Pulmonary artery endothelial cell (primary cell): ENCODE results near the gene FOXP1. TPM values are rescaled to one million over a fixed set of nuclear protein-coding genes. Genes with fewer than 3 reads are reported as not detected.

Experiments
- DNase-seq: peaks from one replicate; pipeline ENCODE4 v3.0.0-alpha.2; 2011; ENCODE audit warnings: low read depth, low spot score
- total RNA-seq: library from RNA; depleted of rRNA; stranded (reverse); fragments of >200 nt; gene quantifications from 2 replicates; pipeline ENCODE4 v1.2.3, GENCODE V29; 2014

The FOXP1 gene
- total RNA-seq, 1 donor from 2014 or later = 48.2 TPM

GRCh38 chr3:71064956-71065763, 518.4 kb downstream of the FOXP1 start:
- no peak for DNase-seq

GRCh38 chr3:71064291-71064955, 519.1 kb downstream of the FOXP1 start:
- no peak for DNase-seq

DNA sequence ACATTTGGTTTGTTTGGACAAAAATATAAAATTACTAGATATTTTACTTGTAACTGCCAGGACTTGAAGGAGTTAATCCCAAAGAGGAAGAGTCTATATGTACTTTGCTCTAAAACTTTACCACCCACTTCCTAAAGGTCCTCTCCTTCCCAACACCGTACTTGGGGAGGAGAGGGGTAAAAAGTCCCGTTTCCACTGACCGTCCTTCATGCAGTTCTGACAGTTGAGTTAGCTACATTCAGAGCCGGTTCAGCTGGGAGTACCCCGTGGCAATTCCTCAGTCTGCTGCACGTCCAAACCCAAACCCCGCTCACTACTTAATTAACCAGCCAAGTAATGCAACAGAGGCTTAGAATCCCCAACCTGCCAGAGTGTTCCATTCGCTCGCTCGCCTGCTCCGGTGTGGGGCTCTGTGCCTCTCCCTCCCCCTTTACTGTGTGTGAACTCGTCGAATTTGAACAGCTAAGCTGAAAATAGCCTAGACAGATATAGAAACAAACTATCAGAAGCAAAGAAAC, 519.7 kb downstream of the FOXP1 start:
- no peak for DNase-seq

DNA sequence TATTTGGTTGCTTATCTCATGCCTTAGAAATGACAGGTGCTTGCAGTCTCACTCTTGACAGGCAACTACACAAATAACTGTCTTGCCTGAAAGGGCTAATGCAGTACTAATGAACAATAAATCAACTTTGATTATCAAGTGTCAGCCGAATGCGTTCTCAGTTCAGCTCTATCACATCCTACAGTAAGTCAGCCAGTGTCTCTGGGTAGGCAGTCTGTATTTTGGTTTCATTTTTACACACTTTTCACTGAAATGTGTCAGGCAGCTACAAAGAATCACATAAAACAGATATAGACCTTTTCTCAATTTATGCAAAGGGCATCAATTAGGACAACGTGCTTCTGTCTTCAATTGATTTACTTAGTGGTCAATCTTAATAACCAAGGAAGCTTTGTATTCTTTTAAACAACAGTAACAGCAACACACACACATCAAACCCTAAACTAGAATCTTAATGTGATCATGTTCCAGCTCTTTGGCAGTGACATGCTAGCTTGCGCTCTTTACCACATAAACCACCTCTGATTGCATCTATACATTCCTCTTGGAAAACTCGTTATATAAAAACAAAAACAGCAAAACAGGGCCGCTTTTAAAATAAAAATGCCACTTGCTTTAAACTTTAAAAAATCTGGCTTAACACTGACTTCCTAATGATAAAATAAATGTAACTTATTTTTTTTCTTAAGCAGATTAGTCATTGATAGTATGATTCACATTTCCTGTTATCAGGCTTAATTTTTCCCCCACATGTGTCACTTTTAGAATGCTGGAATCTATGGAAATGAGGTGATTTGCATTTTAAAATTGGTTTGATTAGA, 520.4 kb downstream of the FOXP1 start:
- no peak for DNase-seq

- DNase-seq = no peak
Observed at GRCh38 chr3:71062037-71062932, 521.2 kb downstream of the FOXP1 start.

GRCh38 chr3:71061581-71061980, 521.9 kb downstream of the FOXP1 start:
- DNase-seq = no peak

DNA sequence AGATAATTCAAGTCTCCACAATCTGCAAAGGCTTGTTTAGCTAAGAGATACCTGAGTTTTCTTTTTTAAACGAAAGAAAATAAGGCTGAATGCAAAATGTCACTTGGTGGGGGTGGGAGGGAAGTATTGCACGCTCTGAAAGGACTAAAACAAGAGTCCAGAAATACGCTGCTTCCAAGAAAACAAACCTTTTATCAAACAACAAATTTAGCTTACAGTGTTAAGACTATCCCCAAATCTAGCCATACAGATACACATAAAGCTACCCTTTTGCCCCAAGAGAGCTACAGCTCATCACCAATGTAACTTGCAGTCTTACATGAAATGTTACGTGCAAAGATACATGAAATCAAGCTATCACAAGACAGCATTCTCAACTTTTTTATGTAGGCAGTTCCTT, 522.5 kb downstream of the FOXP1 start:
- no peak for DNase-seq

- DNase-seq = no peak
Observed at GRCh38 chr3:71060536-71060935, 523.0 kb downstream of the FOXP1 start.

GRCh38 chr3:71057526-71057894, 526.0 kb downstream of the FOXP1 start:
- DNase-seq = no peak

- peak; percentile 57 for DNase-seq
Observed at GRCh38 chr3:71056327-71056726, 527.2 kb downstream of the FOXP1 start.

DNA sequence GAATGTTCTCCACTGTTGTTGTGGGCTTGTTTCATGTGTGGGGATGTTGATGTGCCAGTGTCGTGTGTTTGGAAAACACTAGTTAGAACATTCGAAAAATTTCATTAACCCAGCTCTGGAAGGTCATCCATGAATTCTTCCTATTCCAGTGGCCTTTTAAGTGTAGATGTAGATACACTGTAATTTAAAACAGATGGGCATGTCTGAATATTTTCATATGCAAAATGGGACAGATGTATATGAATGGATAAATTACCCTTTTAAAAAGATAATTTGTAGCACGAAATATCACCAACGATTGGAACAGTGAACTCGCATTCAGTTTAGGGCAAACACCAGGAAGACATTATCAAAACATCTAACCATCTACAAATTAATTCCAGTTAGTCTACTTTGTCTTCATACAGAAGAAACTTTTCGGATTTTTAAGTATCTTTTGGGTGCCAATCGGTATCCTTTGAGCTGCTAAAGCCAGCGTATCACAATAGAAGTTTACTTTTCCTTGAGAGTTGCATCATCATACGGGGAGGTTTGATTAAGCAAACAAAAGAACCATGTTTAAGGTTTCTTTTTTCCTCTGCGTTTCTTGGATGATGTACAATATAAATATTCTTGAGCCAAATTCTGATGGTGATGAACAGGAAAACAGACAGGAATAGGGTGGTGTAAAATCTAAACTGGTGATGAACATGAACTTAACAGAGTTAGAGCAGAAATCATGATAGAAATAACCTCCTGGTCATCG, 528.1 kb downstream of the FOXP1 start:
- no peak for DNase-seq

- no peak for DNase-seq
Observed at GRCh38 chr3:71054312-71054711, 529.2 kb downstream of the FOXP1 start.

DNA sequence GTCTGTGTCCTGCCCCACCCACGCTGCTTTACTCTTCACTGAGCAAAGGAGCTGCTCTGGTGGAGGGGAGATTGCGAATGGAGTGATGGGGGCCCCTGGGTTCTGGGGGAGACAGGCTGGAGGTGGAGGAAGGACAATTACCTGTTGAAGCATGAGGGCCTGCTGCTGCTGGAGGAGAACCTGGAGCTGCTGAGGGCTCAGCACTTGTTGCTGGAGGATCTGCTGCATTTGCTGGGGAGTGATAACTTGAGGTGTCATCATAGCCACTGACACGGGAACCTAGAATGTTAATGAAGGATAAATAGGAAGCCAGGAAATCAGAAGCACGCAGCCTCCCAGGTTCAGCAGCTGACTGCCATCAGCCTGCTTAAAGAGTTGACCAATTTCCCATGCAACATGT, 530.0 kb downstream of the FOXP1 start:
- DNase-seq = no peak

DNA sequence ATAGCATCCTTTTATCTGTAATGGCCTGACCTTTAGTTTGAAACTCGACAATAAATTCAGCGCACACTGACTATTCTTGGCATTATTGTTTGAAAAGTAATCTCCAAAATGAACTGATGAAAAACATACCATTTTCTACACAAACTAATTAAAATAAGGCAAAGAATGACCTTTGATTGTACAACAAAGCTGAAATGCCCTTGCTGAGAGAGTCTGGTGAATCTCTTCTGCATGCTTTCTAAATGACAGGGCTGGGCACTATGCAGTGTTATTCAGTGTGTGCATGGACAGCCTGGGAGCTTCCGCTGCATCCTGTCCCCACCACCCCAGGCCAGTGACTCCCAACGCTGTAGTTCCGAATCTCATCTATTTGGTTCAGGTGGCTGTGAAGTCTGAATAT, 530.8 kb downstream of the FOXP1 start:
- no peak for DNase-seq

DNA sequence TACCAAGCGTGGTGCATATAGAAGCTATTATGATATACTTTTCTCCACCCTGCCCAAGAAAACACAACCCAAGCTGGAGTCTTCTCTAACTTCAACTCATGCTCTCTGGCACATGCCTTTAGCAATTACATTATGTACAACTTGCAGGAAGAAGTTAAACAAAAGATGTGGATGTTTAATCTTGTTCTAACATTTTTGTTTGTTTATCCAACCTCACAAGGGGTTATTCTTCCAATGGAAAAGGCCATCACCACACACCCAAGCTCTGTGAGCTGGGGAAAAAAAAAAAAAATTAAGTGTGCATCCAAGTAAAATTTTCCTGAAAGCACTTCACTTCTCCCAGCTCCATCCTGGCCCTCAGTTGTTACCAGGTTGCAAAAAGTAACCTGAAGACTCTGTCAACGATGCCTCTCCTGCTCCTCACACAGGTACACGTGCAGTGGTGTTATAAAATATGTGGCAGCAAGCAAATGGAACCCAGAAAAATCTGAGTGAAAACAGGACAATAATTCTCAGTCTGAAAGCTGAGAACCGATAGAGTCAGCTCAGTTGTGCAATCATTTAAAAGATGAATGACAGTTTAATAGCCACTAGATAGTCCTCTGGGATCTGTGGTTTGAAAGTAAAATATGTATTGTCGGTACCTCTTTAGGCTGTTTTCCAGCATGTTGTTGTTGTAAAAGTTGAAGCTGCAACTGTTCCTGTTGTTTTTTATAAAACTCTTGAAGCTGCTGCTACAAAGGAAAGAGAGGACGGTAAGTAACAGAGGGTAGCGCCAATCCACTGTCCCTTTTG, 531.4 kb downstream of the FOXP1 start:
- no peak for DNase-seq

- DNase-seq = no peak
Observed at GRCh38 chr3:71051259-71051595, 532.3 kb downstream of the FOXP1 start.

DNA sequence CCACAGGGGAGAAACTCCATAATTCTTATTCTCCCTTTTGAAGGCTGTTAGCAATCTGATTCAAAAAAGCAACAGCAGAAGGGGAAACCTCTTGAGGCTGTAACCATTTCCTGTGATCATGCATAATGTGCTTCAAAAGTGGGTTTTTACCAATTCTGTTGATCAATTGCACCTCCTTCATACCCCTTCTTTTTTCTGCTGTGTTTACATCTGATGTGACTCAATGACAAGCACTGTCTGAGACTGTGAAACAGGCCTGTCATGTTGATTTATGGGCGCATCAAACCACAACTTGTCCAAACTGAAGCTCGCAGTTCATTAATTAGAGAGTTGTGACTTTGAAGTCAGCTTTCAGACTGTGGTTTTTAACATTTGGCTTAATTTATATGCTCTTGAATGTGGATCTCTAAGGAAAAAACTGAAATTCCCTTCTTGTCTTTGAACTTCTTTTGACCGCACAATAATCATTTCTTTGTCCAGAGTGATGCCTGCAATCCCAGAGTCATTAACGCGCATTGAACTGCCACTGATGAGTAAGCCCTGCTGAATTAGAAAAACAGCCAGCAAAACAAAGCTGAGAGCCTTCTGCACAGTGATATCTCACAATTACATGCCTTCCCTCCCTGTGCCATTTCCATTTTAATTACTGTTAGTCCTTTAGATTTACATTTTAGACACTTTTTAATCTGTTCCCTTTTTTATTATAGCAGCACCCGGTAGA, 532.8 kb downstream of the FOXP1 start:
- no peak for DNase-seq

- no peak for DNase-seq
Observed at GRCh38 chr3:71050166-71050537, 533.4 kb downstream of the FOXP1 start.

GRCh38 chr3:71048948-71049347, 534.6 kb downstream of the FOXP1 start:
- DNase-seq = peak; percentile 57
